Stimulated activated CD4-positive, alpha-beta T cell treated with anti-CD3 and anti-CD28 coated beads, TNF-alpha, amount 100 ng/mL, for 48 hours (primary cell): ENCODE measurements around the gene SLC47A2.
"Not testable (repeated sequence)": the region's sequence is repeated elsewhere in the genome, so short reads cannot be mapped to it uniquely, and the experiment has no call there.

Source experiments
- DNase-seq, 3 donors: peaks; one replicate each; pipeline ENCODE4 v3.0.0-alpha.2; 2020; ENCODE audit warnings: low read depth in 3 of 3

SLC47A2 gene

DNA sequence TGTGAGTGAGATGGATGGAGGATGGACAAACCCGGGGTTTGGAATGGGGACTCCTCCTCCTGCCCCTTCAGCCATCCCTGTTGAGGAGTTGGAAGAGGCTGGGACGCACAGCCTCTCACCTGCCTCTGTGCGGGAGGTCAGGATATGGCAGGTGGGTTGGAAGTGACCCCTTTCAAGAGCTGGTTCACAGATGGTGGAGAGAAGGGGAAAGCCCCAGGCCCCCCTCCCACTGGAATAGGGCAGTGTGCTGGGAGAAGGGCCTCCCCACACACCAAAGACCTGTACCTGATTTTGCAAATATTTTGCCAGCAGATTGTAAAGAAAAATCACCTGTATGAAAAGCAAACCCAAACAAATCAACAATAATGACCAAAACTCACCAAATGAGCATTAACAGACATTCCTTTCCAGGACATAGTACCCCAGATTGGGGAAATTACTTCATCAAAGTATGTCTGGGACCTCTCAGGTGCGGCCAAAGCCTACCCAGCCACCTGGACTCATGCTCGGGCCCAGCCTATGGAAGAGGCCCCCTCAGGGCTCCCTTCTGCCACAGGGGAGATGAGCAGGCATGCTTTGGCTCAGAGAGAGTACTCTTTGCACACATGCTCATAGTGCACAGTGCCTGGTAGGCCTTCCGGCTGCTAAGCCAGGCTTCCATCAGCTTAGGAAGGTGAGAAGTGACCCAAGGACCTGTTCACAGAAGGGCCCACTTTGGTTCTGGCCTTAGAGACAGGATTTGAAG is 7.8 kb downstream of the SLC47A2 start:
- no peak for DNase-seq

DNA sequence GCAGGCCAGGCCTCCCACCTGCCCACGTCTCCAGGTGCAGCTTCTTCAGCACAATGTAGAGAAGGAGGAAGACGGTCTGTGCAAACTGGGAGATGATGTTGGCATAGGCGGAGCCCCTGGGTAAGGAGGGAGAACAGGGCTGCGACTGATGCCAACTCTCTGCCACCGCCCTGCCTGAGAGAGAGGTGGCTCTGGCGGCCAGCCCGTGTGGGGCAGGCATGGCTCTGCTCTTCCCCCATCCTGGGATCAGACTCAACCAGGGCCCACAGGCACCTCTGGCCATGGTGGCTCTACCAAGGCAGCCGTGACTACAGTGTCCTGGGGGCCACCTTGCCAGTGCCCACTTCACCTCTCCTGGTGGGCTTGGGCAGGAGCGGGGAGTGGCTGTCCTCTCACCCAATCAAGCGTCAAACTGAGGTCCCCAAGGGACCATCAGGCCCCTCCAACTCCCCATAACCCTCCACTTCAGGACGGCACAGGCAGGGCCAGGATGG is 8.6 kb downstream of the SLC47A2 start:
- no peak for DNase-seq

DNA sequence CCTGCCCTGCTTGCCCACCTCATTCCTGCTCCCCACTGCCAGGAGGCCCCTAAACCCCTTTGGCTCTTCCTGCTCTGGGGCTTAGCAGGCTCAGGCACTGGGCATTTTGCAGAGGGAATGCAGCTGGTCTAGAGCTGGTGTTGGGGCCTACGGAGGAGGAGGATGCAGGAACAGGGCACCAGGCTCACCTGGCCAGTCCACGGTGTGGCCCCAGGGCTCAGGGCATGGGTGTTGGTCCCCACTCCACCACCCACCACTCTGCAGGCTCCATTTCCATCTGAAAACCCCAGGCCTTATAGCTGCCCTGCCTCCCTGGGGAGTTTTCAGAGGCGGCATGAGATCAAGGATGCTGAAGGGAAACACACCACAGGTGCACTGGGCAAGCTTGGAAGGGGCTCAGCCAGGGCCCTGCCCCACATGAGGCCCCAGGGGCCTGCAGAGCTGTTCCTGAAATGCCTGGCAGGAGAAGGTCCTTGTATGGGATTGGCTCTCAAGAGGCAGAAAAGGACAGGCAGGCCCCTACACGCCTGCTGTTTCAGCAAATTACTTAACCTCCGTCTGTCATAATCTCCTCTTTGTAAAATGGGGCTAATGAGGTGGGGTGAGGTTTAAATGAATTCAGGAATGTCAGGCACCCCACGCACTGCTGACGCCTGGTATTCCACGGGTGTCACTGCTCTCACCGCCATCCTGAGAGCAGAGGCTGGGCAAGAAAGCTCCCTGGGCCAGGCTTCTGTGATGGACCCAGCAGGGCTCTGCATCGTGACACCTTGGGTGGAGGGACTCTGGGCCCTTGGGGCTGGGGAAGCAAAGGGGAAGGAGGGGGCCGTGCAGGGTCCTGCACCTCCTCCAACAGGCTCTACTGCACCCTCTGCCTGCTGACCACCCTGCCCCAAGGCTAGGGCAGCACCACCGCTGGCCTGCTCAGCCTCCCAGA is 9.3 kb downstream of the SLC47A2 start:
- no peak for DNase-seq

DNA sequence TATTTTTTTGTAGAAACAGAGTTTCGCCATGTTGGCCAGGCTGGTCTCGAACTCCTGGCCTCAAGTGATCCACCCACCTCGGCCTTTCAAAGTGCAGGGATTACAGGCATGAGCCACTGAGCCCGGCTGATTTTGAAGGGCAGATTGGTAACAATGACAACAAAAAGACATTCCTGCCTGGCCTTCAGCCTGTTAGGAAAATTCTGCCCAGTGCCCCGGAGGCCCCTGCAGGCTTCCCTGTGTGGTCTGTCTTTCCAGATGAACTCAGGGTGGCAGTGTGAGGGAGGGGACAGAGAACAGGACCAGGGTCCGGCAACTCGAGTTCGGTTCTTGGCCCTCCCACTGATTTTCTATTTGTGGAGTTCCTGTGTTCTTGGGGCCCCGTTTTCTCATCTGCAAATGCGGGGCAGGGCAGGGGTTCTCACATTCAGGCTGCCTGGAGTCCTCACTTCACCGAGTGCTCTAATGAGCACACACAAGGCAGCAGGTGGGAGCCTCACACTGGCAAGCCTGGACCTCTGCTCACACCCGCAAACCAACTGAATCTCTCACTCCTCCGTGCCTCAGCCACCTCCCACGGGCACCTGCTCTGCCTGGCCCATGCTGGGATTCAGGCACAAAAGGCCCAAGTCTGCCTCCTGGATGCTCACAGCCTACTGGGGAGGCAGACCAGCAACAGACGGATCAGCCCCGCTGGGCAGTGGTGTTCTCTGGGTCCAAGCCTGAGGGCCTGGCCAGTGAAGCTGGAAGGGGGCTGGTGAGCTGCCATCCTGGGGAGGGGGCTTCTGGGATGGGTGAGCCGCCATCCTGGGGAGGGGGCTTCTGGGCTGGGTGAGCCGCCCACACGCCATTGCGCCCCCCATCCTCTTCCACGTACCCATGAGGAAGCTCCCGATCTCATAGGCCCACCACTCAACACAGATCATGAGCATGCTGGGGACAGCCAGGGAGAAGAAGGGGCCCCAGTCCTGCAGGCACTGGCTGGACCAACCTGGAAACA is 10.3 kb downstream of the SLC47A2 start:
- no peak for DNase-seq

DNA sequence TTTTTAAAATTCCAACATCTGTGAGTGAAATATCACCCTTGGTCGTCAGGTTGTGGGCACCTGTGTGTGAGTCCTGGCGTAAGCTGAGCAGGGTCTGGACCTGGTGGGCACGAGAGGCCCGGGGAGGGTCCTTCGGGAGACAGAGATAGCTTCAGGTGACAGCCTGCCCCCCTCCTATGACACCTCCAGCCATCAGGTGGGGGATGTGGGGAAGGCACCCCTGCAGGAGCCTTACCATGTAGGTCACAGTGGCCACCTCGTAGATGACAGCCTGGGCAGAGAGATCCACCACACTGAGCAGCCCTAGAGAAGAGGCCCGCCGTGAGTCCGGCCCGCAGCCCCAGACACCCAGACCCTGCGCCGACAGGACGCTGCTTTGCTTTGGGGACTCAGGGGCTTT is 11.2 kb downstream of the SLC47A2 start:
- no peak for DNase-seq

DNA sequence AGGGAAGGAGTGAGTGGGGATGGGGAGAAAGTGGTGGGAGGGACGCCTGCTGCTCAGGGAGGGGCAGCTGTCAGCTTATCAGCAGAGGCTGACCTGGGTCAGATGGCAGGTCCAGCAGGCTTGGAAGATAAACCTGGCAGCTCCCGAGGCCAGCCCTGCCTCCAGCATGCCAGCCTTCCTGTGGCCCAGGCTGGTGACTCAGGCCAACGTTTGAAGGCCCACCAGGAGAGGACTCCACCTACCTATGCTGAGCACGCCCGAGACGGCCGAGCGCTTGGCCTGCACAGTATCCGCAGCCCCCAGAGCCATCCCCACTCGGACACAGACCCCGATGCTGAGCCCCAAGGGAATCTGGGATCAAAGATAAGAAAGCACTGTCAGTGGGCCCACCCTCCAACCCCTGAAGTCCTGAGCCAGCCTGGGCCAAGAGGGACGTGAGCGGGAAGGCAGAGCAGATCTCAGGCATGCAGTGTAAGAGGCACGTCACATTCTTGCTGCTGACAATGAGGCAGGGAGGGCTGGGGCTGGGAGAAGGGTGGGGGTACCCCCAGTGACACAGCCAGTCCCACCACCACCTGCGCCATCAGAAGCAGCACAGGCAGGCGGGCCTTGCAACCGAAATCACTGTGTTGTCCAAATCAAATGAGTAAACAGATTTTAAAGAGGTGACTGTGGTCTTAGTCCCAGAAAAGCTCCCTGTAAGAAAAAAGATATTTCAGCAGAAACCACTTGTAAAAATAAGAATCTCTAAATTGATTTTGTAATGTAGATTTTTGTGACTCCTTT is 12.4 kb downstream of the SLC47A2 start:
- DNase-seq, result no peak

DNA sequence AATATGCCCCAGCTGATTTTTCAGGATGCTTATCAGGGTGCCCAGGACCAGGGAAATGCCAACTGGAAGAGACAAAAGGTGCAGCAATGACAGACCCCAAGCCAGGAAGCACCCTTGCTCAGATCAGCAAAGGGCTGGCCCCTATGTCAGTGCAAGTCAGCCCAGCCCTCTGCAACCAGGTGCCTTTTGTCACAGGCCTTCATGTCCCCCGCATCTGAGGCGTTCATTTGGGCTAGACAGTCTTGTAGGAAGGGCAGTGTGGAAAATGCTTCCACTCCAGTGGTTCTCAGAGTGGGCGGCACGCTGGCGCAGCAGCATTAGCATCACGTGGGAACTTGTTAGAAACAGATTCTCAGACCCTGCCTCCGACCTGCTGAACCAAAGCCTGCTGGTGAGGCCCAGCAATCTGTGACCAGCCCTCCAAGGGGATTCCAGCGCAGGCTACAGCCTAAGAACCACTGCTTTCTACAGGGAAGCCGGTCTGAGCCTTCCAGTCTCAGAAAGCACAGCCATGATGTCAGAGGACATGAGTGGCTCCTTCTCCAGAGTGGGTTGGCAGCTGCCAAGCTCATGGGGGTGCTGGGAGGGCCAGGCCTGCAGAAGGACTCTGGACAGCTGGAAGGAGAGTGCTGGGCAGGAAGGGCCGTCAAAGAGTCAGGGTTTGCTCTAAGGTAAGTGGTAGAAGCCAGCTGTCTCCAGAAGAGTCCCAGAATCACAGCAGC is 13.1 kb downstream of the SLC47A2 start:
- DNase-seq, result no peak

DNA sequence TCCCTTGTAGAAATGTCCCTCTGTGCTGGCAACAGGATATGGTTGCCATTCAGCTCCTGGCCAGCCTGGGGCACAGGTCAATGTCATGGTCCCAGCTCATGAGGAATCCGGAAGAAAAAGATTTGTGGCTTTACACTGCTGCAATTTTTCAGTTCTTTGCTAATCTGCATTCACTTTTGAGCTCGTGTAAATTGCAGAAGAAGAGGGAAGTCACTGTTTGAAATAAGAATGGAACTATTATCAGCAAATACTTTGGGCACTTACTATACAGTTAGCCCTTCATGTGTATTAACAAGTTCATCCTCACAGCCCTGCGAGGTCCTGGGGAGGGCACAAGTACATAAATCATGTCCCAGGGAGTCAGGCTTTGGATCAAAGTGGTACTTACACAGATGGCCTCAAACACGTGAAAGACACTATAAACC is 14.2 kb downstream of the SLC47A2 start:
- DNase-seq, result no peak

DNA sequence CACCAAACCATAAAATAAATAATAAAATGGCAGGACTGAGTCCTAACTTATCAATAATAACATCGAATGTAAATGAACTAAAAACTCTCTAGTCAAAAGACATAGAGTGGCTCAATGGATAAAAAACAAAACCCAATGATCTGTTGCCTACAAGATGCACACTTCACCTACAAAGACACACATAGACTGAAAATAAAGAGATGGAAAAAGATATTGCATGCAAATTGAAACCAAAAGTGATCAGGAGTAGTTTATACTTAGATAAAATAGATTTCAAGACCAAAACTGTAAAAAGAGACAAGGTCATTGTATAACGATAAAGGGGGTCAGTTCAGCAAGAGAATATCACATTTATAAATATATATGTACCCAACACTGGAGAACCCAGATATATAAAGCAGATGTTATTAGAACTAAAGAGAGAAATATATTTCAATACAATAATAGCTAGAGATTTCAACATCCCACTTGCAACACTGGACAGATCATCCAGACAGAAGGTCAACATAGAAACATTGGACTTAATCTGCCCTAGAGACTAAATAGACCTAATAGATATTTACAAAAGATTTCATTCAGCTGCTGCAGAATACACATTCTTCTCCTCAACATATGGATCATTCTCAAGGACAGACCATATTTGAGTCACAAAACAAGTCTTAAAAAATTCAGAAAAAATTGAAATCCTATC is 29.8 kb downstream of the SLC47A2 start:
- no peak for DNase-seq

DNA sequence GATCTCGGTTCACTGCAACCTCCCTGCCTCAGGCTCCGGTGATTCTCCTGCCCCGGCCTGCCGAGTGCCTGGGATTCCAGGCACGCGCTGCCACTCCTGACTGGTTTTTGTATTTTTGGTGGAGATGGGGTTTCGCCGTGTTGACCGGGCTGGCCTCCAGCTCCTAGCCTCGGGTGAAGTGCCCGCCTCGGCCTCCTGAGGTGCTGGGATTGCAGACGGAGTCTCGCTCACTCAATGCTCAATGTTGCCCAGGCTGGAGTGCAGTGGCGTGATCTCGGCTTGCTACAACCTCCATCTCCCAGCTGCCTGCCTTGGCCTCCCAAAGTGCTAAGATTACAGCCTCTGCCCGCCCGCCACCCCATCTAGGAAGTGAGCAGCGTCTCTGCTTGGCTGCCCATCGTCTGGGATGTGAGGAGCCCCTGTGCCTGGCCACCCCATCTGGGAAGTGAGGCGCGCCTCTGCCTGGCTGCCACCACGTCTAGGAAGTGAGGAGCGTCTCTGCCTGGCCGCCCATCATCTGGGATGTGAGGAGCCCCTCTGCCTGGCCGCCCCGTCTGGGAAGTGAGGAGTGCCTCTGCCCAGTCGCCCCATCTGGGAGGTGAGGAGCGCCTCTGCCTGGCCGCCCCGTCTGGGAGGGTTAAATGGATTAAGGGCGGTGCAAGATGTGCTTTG is 31.3 kb downstream of the SLC47A2 start:
- not testable (repeated sequence) for DNase-seq

DNA sequence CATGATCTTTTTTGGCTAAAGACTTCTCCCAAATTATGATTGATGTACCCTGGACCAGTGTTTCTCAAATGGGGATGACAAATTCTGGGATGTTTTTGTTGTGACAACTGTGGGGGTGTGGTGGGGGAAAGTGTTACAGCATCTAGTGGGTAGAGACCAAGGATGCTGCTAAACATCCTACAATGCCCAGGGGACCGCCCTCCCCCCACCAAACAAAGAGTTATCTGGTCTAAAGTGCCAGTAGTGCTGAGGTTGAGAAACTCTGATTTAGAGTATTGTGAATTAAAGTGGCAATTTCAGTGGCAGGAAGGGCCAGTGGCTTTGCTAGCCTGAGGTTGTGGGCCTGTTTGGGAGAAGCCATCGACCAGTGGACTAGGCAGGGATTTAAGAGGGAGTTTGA is 33.3 kb downstream of the SLC47A2 start:
- no peak for DNase-seq

DNA sequence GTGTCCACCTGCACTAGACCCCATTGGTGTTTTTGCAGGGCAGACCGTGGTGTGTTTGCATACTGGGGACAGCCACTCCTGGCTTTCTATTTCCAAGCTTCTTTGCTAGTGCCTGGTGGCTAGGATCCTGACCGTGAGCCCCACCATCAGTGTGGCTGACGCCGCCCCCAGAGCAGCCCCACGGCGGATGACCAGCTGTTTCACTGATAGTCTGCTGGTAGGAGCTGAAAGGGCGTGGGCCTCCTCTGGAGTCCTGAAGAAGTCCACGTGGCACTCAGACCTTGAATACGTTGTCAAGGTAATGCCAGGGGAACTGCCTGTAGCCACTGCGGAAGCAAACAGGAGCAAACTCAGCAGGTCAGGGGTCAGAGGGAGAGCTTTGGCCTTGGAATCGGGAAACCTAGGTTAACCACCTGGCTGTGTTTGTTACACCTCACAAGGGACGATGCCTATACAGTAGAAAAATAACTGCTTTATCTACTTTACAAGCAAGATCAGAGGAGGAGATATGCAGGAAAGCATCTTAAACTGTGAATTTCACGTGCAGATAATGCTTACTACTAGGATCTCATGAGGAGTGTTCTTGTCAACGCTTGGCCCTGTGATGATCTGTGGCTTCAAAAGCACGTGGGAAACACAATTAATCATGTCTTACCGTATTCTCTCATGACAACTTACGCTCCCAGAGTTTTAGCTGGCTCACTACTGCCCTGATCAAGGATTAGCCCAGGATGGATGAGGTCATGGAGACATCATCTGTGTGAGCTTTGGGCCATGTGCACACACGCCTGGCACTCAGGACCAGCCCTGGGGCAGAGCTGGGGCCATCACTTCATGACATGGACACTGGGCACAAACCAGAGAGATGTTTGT is 37.6 kb downstream of the SLC47A2 start:
- DNase-seq, result no peak

DNA sequence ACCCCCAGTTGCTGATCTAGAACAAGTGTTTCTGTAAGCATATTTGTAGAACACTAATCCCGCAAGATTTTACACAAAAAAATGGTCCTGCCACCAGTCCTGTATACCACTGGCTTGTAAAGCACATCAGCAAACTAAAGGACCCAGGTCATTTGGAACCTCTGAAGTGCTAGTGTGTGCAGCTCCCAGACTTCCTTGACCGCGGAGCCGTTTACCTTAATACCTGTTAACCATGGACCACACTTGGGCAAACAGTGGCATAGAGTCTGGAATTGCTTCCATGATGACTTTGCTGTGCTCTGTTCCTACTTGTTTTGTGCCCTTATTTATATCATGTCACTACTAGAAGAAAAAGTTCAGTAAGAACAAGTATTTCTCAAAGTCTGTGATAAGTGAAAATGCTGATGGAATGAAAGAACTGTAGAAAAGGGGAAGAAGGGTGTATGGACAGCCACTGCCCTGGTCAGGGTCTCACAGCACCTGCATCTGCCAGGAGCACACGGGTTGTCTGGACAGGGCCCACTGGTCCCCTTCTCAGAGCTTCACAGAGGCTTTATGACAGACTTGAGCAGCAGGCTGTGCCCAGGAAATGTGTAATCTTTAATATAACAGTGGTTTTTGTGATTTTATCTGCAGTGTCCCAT is 38.5 kb downstream of the SLC47A2 start:
- no peak for DNase-seq

DNA sequence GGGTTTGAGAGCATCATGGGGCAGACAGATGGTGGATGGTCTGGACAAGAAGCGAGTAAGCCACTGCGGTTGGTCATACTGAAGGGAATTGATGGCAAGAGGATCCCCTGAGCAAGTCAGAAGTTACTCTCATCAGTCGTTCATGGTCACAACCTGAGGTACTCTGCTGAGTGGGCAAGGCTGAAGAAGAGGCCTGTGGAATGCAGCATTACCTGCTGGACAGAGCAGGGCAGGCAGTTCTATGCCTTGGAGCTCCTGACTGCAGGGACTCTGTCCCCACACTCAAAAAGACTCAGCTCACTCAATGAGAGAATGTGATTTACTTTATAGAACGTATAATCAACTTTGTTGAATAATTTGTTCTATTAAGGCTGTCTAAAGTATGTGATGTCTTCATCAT is 39.5 kb downstream of the SLC47A2 start:
- DNase-seq, result no peak

DNA sequence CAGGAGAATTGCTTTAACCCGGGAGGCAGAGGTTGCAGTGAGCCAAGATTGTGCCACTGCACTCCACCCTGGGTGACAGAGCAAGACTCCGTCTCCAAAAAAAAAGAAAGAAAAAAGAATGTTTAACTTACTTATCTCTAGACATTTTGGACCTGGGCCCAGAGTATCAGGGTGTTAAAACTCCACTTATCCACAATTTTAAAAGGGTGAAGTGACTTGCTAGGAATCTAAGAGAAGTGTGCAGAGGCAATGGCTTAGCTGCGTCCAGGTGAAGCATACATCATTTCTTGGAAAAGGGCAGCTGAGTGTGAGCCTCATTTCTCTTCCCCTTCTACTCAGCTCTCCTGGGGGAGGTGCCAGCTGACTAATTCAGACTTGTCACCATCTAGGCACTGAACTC is 42.8 kb downstream of the SLC47A2 start:
- DNase-seq, result no peak

DNA sequence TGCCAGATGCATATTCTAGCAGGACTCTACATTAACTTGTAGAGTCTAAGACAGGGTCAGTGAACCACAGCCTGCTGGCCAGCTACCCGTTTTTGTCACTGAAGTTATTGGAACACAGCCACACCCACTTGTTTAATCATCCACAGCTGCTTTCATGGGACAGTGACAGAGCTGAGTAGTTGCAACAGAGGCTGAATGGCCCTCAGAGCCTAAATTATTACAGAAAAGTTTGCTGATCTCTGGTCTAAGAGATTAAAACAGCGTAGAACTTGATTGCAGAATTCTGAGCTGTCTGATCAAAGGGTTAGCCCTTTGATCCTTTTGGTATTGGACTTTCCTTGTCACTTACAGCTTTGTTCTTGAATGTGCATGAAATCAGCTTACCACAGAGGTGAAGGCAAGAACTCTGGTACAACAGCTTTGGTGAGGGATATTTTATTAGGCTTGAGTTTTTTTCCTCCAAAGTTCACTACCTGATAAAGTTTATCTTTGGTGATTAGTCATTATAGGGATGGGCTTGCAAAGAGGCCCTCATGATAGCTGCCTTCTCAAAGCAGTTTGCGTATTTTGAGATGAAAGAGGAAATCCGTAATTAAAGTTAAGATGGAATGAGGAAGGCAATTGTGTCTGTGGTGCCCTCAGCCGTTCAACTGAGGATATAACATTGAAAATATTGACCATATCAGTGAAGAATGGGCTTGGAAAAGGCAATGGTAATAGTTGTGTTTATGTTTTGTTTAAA is 44.2 kb downstream of the SLC47A2 start:
- no peak for DNase-seq

DNA sequence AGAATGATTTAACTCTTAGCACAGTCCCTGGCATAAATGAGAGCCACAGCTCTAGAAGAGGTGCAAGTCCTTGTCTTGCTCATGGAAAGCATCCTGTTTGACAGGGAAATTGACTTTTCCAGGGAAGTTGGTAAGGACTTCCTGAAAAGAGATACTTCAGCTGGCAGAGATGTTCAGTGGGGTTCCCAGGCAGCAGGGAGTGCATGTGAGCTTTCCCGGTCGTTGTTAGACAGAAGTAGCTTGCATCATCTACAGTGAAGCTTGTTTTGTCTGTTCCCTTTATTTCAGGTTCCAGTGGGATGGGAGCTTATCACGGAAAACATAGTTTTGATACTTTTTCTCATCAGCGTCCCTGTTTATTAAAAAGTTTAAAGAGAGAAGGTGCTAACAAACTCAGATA is 45.0 kb downstream of the SLC47A2 start:
- no peak for DNase-seq
